Measurements from ENCODE around the gene RNF166.

RNF166 gene

DNA sequence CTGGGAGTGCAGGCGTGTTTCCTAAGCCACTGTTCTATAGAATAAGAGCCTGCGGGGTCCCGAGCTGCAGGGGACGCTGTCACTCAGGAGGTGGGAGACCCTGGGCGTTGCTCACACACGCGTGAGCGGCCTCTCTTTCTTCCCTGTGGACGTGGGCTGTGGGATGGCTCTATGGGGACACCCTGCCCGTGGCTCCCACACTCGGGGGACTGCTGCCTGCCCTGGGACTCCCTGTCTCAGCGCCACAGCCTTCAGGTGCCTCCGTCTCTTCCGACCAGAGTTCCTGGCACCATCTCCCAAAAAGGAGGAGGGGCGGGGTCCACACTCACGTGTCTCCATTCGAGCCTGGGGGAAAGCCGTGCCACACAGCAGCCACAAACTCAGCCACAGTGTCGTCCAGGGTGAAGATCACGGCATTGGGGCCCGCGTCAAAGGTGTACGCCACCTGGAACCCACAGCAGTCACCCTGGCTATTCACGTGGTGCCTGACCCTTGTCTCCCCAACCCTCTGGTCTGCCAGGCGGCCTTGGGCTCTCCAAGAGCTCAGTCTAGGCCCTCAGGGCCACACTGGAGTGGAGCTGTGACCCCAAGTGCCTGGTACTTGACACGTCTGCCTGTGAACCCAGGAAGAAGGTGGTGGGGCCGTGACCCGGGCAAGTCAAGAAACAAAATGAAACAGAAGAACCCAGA, 51.7 kb downstream of the RNF166 start:
- no peak for DNase-seq

GRCh38 chr16:88653596-88654362, 52.4 kb downstream of the RNF166 start:
- no peak for DNase-seq

GRCh38 chr16:88653101-88653500, 53.1 kb downstream of the RNF166 start:
- no peak for DNase-seq

DNA sequence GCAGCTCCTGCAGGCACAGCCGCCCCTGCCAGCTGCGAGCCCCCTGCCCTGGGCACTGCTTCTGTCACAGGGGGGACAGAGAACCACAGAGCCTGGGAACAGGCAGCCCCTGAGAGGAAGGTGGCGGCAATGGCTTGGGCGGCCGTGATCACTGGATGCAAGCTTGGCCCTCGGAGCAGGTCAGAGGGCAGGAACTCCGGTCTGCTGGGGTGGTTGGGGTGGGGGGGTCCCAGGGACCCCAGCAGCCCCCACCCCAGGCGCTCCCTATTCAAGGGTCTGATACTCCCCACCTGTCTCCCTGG, 53.5 kb downstream of the RNF166 start:
- no peak for DNase-seq

- no peak for DNase-seq
Measured at GRCh38 chr16:88651989-88652761, 54.0 kb downstream of the RNF166 start.

GRCh38 chr16:88651276-88651988, 54.8 kb downstream of the RNF166 start:
- no peak for DNase-seq

GRCh38 chr16:88650749-88651275, 55.4 kb downstream of the RNF166 start, which contains the start of gene CYBA:
TSS of gene CYBA (minus strand) at chr16:88651053. CDS start at chr16:88651013, 40 bp downstream.
- peak in 25 of 51 donors; percentile 4 to 56 (median 26) for DNase-seq

- DNase-seq, result peak in 3 of 51 donors; percentile 8 to 30 (median 15)
Measured at GRCh38 chr16:88649924-88650748, 56.1 kb downstream of the RNF166 start.

DNA sequence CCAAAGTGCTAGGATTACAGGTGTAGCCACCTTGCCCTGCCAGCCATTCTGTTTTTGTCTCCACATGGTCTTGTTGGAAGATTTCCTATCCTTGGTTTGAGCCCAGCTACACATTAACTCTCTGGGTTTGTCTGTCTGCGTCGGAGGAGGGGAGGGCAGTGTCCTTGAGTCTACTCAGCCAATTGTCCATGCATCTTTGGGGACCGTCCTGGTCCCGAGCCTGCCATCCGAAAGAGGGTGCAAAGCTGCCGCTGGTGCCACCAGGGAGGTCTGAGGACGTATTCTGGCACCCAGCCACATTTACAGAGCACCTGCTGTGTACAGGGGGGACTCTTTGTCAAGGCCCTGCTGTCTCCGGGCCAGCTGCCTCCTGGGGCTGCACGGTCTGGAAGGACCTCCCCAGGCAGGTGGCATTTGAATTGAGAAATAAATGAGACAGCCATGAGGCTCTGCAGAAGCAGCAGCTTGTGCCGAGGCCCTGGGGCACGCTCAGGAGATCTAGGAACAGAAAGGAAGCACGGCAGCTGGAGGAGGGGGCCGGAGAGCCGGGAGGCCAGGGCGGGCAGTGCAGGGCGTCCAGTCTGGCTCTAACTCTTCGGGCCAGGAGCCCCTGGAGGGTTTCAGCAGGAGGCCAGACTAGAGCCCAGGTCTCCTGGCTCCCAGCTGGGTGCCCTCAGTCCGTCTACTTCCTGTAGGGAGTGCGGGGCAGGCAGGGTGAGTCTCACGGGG, 56.8 kb downstream of the RNF166 start:
- no peak for DNase-seq

- DNase-seq, result no peak
Measured at GRCh38 chr16:88647178-88648070, 58.8 kb downstream of the RNF166 start.
